HAP-1 (cell line): ENCODE measurements around the gene SMAGP.
"Not testable (repeated sequence)": the region's sequence is repeated elsewhere in the genome, so short reads cannot be mapped to it uniquely, and the experiment has no call there.

Experiments
- DNase-seq, 2 experiments: peaks; one replicate each; pipeline ENCODE4 v3.0.0-alpha.2; 2016 to 2020; ENCODE audit warnings: low spot score in 2 of 2
- H3K27me3 ChIP-seq: fragments of 250-450 bp; sonication (Bioruptor Pico); 2 replicates; pipeline ENCODE4 v1.5.1; 2020; ENCODE audit warnings: low read depth, mild to moderate bottlenecking, moderate library complexity
- H3K36me3 ChIP-seq: fragments of 250-450 bp; sonication (Bioruptor Pico); replicated peaks from 2 replicates; pipeline ENCODE4 v1.5.1; 2020; ENCODE audit warnings: mild to moderate bottlenecking
- H3K4me1 ChIP-seq: fragments of 250-450 bp; sonication (Bioruptor Pico); 2 replicates; pipeline ENCODE4 v1.5.1; 2020; ENCODE audit warnings: mild to moderate bottlenecking
- H3K4me3 ChIP-seq: fragments of 250-450 bp; sonication (Bioruptor Pico); 2 replicates; pipeline ENCODE4 v1.5.1; 2020; ENCODE audit warnings: mild to moderate bottlenecking, moderate library complexity
- H3K9me3 ChIP-seq: fragments of 250-450 bp; sonication (Bioruptor Pico); 2 replicates; pipeline ENCODE4 v1.5.1; 2020; ENCODE audit warnings: mild to moderate bottlenecking, moderate library complexity
- in situ Hi-C: fragments of 300-500 bp; cut with MboI; formaldehyde crosslinking; loops from 3 replicates; pipeline ENCODE4 v1.14.3; 2020; ENCODE audit warnings: low sequenced_read_pairs, inconsistent platforms, mixed read lengths

Gene SMAGP, protein sequence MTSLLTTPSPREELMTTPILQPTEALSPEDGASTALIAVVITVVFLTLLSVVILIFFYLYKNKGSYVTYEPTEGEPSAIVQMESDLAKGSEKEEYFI

GRCh38 chr12:51270067-51270950, at the start of gene SMAGP:
SMAGP (minus strand) TSS chr12:51270415; CDS start chr12:51269278, 1,137 bp downstream.
- Histone ChIP-seq H3K9me3 (no peaks in the 10 kb centered on the region), H3K36me3 (no peaks in the 10 kb centered on the region), H3K4me3 (peak within 1 kb of the TSS; percentile 55), H3K4me1 (peaks cover 24% of the 10 kb centered on the region), H3K27me3 (no peaks in the 10 kb centered on the region)
- DNase-seq, result peak; percentile 39 to 75
- in situ Hi-C loops, result no loop called here

GRCh38 chr12:51318846-51319599, 48.8 kb upstream of the SMAGP start:
- H3K27me3 ChIP-seq, result no peaks in the 10 kb centered on the region
- in situ Hi-C loops, result no loop called here
- no peaks in the 10 kb centered on the region for H3K9me3 ChIP-seq
- no peak for DNase-seq
- no peak overlapping the region for H3K4me3 ChIP-seq
- H3K36me3 ChIP-seq, result no peaks in the 10 kb centered on the region
- peaks cover 31% of the 10 kb centered on the region for H3K4me1 ChIP-seq

DNA sequence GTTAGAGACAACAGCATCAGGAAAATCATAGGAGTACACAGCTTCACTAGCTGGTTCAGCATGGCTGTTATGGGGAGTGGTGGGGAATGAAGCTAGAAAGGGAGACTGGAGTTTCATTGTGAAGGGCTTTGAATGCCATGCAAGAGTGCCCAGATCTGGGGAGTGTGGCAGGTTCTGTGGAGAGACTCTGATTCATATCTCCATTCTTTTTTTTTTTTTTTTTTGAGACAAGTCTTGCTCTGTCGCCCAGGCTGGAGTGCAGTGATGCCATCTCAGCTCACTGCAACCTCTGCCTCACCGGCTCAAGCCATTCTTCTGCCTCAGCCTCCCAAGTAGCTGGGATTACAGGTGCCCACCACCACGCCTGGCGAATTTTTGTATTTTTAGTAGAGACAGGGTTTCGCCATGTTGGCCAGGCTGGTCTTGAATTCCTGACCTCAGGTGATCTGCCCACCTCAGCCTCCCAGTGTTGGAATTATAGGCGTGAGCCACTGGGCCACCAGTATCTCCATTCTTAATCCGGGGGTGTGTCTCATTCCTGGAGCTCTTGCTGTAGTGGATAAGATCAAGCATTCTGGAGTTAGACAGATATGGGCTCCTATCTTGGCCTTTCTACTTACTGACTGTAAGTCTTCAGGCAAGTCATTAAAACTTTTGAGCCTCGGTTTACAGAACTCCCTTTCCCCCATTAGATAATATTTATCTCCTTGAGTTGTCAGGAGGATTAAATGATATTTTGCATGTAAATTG, 48.0 kb upstream of the SMAGP start:
- H3K27me3 ChIP-seq, H3K9me3 ChIP-seq, H3K4me3 ChIP-seq, H3K36me3 ChIP-seq, in situ Hi-C loops: not testable (repeated sequence)
- peak; percentile 22 to 48 for DNase-seq
- peaks cover 31% of the 10 kb centered on the region for H3K4me1 ChIP-seq

DNA sequence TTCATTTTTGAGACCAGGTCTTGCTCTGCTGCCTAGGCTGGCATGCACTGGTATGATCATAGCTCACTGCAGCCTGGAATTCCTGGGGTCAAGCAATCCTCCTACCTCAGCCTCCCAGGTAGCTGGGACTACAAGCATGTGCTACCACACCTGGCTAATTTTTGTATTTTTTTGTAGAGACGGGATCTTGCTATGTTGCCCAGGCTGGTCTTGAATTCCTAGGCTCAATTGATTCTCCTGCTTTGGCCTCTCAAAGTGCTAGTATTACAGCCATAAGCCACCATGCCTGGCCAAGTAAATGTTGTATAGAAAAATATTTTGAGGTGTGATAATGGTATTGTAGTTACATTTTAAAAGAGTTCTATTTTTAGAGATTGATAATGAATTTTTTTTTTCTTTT, 41.2 kb upstream of the SMAGP start:
- DNase-seq, result no peak
- Histone ChIP-seq H3K27me3 (no peaks in the 10 kb centered on the region), H3K4me3 (no peak overlapping the region), H3K9me3 (no peaks in the 10 kb centered on the region), H3K4me1 (peaks cover 3% of the 10 kb centered on the region; the same call in 1 of the 2 replicates), H3K36me3 (no peaks in the 10 kb centered on the region)
- in situ Hi-C loops, result no loop called here

DNA sequence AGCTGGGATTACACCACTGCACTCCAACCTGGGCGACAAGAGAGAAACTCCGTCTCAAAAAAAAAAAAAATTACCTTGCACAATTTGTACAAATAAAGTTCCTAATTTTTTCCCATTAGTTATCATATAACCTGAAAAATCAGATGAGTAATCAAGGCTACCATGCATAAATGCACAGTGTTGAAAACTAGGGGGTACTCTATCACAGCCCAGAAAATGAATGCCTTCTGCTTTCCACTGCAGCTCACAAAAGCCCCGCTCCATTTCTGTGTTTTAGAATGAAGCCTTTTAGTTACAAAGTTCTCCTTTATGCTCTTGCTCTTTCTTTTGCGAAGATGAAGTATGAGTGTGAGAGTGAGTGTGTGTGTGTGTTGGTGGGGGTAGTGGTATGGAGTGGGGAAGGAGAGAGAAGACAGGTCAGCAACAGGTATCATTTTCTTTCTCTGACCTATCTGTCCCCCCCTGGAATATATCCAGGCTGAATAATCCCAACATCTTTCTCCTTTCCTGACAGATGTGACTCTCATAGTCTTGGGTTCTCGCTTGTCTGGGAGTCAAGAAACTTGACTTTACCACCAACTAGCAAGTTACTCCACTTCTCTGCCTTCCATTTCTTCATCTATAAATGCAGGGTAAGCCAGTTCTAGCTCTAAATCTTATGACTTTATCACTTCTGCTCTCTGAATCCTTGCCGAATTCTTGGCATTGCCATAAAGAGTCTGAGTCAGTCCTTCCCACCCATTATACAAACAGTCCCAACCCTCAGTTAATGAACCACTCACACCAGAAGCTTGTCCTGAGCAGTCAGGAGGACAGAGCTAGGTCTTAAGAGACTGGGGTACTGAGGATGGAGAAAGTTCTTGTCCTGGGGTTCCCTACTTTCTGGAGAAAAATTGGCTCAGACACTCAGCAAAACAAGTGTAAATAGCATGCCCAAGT, 37.7 kb upstream of the SMAGP start:
- in situ Hi-C loops, result no loop called here
- H3K4me1 ChIP-seq, result peaks cover 3% of the 10 kb centered on the region; the same call in 1 of the 2 replicates
- no peak for DNase-seq

DNA sequence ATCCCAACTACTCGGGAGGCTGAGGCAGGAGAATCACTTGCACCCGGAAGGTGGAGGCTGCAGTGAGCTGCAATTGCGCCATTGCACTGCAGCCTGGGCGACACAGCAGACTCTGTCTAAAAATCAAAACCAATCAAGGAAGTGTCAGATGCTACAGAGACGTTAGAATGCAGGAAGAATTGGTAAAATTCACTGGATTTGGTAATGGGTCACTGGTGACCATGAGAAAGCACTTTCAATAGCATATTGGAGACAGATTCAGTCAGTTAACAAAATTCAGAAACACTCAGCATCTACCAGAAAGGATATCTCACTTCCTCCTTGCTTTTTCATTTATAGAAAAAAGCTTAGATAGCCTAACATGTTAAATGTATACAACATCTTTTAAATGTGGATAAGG, 36.3 kb upstream of the SMAGP start:
- Histone ChIP-seq H3K36me3 (no peaks in the 10 kb centered on the region), H3K4me1 (no peaks in the 10 kb centered on the region), H3K9me3 (no peaks in the 10 kb centered on the region), H3K4me3 (no peak overlapping the region), H3K27me3 (no peaks in the 10 kb centered on the region)
- in situ Hi-C loops, result no loop called here
- DNase-seq, result no peak

More for the DNA sequence above, 37.7 kb upstream of the SMAGP start:
- H3K36me3 ChIP-seq, result no peaks in the 10 kb centered on the region
- H3K27me3 ChIP-seq, result no peaks in the 10 kb centered on the region
- H3K9me3 ChIP-seq, result no peaks in the 10 kb centered on the region
- H3K4me3 ChIP-seq, result no peak overlapping the region

DNA sequence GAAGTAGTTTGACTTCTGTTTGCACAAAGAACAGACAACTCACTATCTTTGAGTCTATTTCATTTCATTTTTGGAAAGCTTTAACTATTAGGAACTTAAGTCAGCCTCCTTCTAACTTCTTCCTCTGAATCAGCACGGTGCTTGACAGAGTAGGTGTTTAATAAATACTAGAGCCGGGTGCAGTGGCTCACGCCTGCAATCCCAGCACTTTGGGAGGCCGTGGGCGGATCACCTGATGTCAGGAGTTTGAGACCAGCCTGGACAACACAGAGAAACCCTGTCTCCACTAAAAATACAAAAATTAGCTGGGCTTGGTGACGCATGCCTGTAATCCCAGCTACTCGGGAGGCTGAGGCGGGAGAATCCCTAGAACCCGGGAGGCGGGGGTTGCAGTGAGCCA, 30.6 kb upstream of the SMAGP start:
- DNase-seq, H3K9me3 ChIP-seq, H3K4me1 ChIP-seq, H3K27me3 ChIP-seq, H3K4me3 ChIP-seq, in situ Hi-C loops, H3K36me3 ChIP-seq: not testable (repeated sequence)

DNA sequence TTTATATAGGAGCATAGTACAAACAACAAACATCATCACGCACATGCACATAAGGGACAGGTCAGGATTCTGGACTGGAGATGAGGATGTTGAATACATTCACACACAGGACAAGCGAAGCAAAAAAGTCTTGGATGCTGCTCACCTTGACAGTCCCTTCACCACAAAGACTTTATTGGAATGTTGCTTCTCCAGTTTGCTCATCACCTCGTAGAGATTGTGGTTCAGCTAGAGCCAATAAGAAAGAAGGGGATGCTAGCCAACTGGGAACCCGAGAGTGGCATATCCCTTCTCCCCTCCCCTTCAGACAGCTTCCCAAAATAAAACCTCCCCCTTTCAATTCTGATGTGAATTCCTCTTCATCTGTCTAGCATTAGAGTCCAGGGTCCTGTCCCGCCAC, 25.4 kb upstream of the SMAGP start:
- Histone ChIP-seq H3K27me3 (no peaks in the 10 kb centered on the region), H3K36me3 (no peaks in the 10 kb centered on the region), H3K4me3 (no peak overlapping the region), H3K9me3 (no peaks in the 10 kb centered on the region), H3K4me1 (no peaks in the 10 kb centered on the region)
- in situ Hi-C loops, result no loop called here
- no peak for DNase-seq

DNA sequence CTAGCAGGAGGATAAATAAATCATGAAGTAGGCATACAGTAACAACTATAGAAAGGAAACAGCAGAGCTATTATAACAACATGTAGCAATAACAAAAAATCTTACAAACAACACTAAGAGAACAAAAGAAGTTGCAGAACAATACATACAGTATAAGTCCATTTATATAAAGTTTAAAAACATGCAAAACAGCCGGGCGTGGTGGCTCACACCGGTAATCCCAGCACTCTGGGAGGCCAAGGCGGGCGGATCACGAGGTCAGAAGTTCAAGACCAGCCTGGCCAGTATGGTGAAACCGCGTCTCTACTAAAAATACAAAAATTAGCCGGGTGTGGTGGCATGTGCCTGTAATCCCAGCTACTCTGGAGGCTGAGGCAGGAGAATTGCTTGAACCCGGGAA, 23.9 kb upstream of the SMAGP start:
- H3K27me3 ChIP-seq, H3K4me3 ChIP-seq, H3K36me3 ChIP-seq, in situ Hi-C loops, H3K9me3 ChIP-seq, DNase-seq, H3K4me1 ChIP-seq: not testable (repeated sequence)

DNA sequence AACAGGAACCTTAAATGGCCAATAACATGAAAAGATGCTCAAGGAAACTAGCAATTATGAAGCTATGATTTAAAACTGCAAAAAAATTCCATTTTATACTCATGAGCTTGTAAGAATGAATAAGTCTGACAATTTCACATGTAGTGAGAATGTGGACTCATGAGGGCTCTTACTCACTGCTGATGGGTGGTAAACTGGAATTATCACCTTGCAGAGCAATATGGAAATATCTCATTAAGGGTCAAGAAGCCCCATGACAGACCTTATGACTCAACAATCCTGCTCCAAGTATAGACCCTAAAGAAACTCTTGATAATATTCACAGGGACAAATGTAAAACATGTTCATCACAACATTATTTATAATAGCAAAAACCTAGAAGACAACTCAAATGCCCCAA, 23.5 kb upstream of the SMAGP start:
- Histone ChIP-seq H3K36me3 (no peaks in the 10 kb centered on the region), H3K4me3 (no peak overlapping the region), H3K27me3 (no peaks in the 10 kb centered on the region), H3K9me3 (no peaks in the 10 kb centered on the region), H3K4me1 (no peaks in the 10 kb centered on the region)
- in situ Hi-C loops, result no loop called here
- DNase-seq, result no peak

DNA sequence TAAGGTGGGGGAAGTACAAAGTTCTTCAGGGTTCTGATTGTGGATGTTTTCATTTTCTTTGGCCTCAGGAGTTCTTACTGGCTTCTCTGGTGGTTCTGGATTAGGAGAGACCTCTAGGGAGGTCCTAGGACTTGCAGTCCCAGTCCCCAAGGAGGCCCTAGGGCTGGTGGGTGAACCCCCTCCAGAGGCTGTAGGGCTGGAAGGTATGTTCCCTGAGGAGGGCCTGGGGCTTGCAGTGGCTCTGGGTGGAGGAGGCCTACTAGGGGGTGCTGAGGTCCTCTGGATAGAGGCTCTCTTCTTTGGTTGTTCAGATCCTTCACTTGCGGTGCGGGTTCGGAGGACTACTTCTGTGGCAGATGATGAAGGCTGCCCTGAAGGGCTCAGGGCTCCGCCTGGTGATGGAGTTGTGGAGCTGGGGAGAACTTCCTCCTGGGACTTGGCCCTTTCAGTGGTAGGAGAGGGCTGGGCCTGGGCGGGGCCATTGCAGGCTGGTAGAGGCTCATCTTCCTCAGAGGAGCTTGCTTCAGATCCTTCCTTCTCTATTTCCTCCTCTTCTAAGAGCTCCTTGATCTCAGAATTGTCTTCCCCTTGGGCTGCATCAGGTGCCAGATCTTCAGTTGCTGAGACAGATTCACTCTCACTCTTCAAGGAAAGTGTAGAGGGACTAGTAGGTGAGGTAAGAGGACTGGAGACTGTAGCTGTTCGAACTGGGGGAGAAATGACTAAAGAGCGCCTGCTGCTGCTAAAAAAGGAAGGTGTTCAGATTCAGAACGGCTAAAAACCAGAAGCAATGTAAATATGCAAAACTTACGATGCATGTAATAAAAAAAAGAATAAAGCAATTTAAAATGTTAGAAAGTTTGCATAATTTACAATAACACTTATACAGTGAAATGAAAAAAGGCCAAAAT, 21.6 kb upstream of the SMAGP start:
- H3K4me1 ChIP-seq, in situ Hi-C loops, H3K27me3 ChIP-seq, H3K9me3 ChIP-seq, DNase-seq, H3K4me3 ChIP-seq, H3K36me3 ChIP-seq: not testable (repeated sequence)

DNA sequence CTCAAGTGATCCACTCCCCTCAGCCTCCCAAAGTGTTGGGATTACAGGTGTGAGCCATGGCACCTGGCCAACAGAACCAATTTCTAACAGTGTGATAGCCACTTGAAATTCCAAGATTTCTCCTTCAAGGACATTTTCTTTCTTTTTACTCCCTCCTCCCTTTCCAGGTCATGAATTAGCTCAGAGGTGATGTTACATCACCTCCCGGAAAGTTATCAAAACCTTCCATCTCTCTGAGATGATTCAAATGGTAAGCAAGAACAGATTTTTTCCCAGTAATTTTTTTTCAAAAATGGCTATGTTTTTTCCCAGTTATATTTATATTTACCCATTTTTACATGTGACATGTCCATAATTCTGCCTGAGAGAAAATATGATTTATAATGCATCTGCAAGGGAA, 15.6 kb upstream of the SMAGP start:
- Histone ChIP-seq H3K9me3 (no peaks in the 10 kb centered on the region), H3K4me1 (no peaks in the 10 kb centered on the region), H3K4me3 (no peak overlapping the region), H3K27me3 (no peaks in the 10 kb centered on the region), H3K36me3 (no peaks in the 10 kb centered on the region)
- DNase-seq, result no peak
- in situ Hi-C loops, result no loop called here
